Mesendoderm (in vitro differentiated cells): ENCODE data around the gene ACOXL.

Experiments used
- DNase-seq: peaks from one replicate; pipeline ENCODE4 v3.0.0; 2013
- H2AK5ac ChIP-seq: 2 replicates; pipeline ENCODE4 v1.6.1; 2013; ENCODE audit warnings: low read length, inconsistent platforms
- H2BK120ac ChIP-seq: 2 replicates; pipeline ENCODE4 v1.6.1; 2013; ENCODE audit warnings: low read depth, mild to moderate bottlenecking, low read length, moderate library complexity, mixed read lengths
- H2BK15ac ChIP-seq: replicated peaks from 2 replicates; pipeline ENCODE4 v1.6.1; 2013; ENCODE audit warnings: low read depth, mild to moderate bottlenecking, moderate library complexity
- H2BK5ac ChIP-seq: 2 replicates; pipeline ENCODE4 v1.6.1; 2013; ENCODE audit warnings: low read length, inconsistent platforms
- H3K18ac ChIP-seq: 2 replicates; pipeline ENCODE4 v1.6.1; 2013; ENCODE audit warnings: mild to moderate bottlenecking, low read length, mixed read lengths
- H3K23ac ChIP-seq: one replicate; pipeline ENCODE4 v1.6.1; 2013; ENCODE audit warnings: low read length
- H3K27ac ChIP-seq: 2 replicates; pipeline ENCODE4 v1.5.1; 2013; ENCODE audit warnings: low read depth, mild to moderate bottlenecking, inconsistent platforms, low read length, moderate library complexity
- H3K27me3 ChIP-seq: 2 replicates; pipeline ENCODE4 v1.6.1; 2013; ENCODE audit warnings: low read length, control low read depth, mild to moderate bottlenecking, inconsistent platforms; ENCODE audit not compliant: insufficient read depth, poor library complexity
- H3K36me3 ChIP-seq: 2 replicates; pipeline ENCODE4 v1.6.1; 2013; ENCODE audit warnings: low read length, inconsistent platforms; ENCODE audit not compliant: control insufficient read depth, insufficient read depth
- H3K4ac ChIP-seq: one replicate; pipeline ENCODE4 v1.6.1; 2013; ENCODE audit warnings: low read depth, mild to moderate bottlenecking, low read length, moderate library complexity
- H3K4me1 ChIP-seq: 2 replicates; pipeline ENCODE4 v1.6.1; 2013; ENCODE audit warnings: low read depth, low read length, inconsistent platforms; ENCODE audit not compliant: control insufficient read depth
- H3K4me2 ChIP-seq: 2 replicates; pipeline ENCODE4 v1.6.1; 2013; ENCODE audit warnings: low read length
- H3K4me3 ChIP-seq: 2 replicates; pipeline ENCODE4 v1.5.1; 2013; ENCODE audit warnings: mild to moderate bottlenecking, low read length
- H3K56ac ChIP-seq: one replicate; pipeline ENCODE4 v1.6.1; 2013; ENCODE audit warnings: low read length
- H3K79me1 ChIP-seq: 2 replicates; pipeline ENCODE4 v1.6.1; 2013; ENCODE audit warnings: low read length, inconsistent platforms
- H3K79me2 ChIP-seq: 2 replicates; pipeline ENCODE4 v1.6.1; 2013; ENCODE audit warnings: mild to moderate bottlenecking, low read length; ENCODE audit not compliant: control insufficient read depth, insufficient read depth
- H3K9ac ChIP-seq: 2 replicates; pipeline ENCODE4 v1.6.1; 2013; ENCODE audit warnings: low read length, inconsistent platforms
- H4K5ac ChIP-seq: one replicate; pipeline ENCODE4 v1.6.1; 2013; ENCODE audit warnings: low read length
- H4K8ac ChIP-seq: one replicate; pipeline ENCODE4 v1.6.1; 2013; ENCODE audit warnings: low read depth, mild to moderate bottlenecking, control low read depth, low read length, moderate library complexity
- WGBS: extraction: QIAGEN DNeasy Blood & Tissue Kit; methylation state at CpG from one replicate; pipeline ENCODE4 v1.1.7; 2013; ENCODE audit warnings: low lambda C conversion rate, missing lambda C conversion rate; ENCODE audit not compliant: insufficient coverage; ENCODE audit errors: extremely low coverage; 5-methylcytosine and 5-hydroxymethylcytosine counted together

Gene ACOXL

DNA sequence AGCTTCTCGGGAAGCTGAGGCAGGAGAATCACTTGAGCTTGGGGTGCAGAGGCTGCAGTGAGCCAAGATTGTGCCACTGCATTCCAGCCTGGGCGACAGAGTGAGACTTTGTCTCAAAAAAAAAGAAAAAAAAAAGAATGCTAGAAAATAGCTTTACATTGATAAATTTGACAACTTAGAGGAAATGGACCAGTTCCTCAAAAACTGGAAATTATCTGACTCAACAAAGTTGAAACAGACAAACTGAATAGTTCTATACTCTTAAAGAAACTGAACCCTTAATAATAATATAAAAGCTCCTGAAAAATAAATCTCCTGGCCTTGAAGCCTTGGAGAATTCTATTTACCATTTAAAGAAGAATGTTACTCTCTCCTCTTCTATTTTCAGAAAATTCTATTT lies 237.3 kb downstream of the ACOXL start:
- Histone ChIP-seq H3K56ac (no peak overlapping the region), H3K9ac (no peak overlapping the region), H2BK5ac (no peak overlapping the region), H3K27me3 (no peaks in the 10 kb centered on the region), H3K4me3 (no peak overlapping the region), H4K8ac (no peak overlapping the region), H3K23ac (no peak overlapping the region), H3K79me1 (no peaks in the 10 kb centered on the region), H3K79me2 (no peaks in the 10 kb centered on the region), H2BK120ac (no peak overlapping the region), H3K4me2 (no peak overlapping the region), H4K5ac (no peak overlapping the region), H2AK5ac (no peak overlapping the region), H3K4ac (no peak overlapping the region), H3K36me3 (no peaks in the 10 kb centered on the region), H2BK15ac (no peak overlapping the region), H3K4me1 (no peaks in the 10 kb centered on the region), H3K27ac (no peak overlapping the region), H3K18ac (no peak overlapping the region)
- no CpG with 5 or more reads among the region's 2 CpGs for WGBS
- no peak for DNase-seq

DNA sequence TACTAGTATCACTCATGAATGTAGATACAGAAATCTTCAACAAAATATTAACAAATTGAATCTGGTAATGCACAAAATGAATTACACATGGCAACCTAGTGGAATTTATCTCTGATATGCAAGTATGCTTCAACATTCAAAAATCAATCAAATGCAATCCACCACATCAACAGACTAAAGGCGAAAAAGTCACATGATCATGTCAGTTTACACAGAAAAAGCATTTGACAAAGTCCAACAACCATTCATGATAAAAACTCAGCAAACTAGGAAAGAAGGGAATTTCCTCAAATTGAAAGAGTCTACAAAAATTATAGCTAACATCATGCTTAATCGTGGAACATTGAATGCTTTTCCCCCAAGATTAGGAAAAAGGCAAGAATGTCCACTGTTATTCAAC lies 237.8 kb downstream of the ACOXL start:
- DNase-seq, result no peak
- H2BK5ac ChIP-seq, result no peak overlapping the region
- no peak overlapping the region for H3K4me3 ChIP-seq
- no peaks in the 10 kb centered on the region for H3K27me3 ChIP-seq
- no peak overlapping the region for H3K4ac ChIP-seq
- no CpG with 5 or more reads among the region's 2 CpGs for WGBS
- no peak overlapping the region for H3K23ac ChIP-seq
- no peak overlapping the region for H2BK120ac ChIP-seq
- H3K9ac ChIP-seq, result no peak overlapping the region
- H3K18ac ChIP-seq, result no peak overlapping the region
- no peaks in the 10 kb centered on the region for H3K4me1 ChIP-seq
- no peak overlapping the region for H4K8ac ChIP-seq
- no peak overlapping the region for H2BK15ac ChIP-seq
- no peak overlapping the region for H3K27ac ChIP-seq
- no peaks in the 10 kb centered on the region for H3K36me3 ChIP-seq
- H3K79me2 ChIP-seq, result no peaks in the 10 kb centered on the region
- no peak overlapping the region for H3K56ac ChIP-seq
- H3K79me1 ChIP-seq, result no peaks in the 10 kb centered on the region
- H3K4me2 ChIP-seq, result no peak overlapping the region
- no peak overlapping the region for H4K5ac ChIP-seq
- H2AK5ac ChIP-seq, result no peak overlapping the region

DNA sequence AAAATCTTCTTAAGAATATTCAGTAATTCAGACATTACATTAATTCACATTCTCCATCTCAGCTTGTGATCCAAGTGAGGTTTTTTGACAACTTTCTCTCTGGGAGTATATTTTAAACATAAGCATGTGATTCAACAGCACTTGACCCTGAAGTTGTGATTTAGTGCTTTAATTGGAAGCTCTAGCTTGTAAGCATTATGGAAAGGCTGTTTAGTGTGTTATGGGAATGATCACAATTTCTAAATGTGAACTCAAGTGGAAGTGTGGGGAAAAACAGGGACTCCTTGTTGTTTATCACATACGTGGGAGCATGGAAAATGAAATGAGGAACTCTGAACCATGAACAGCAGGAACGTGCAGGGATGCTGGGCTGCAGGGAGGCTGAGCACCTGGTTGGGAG lies 239.4 kb downstream of the ACOXL start:
- WGBS, result no CpG with 5 or more reads among the region's 2 CpGs
- no peaks in the 10 kb centered on the region for H3K79me2 ChIP-seq
- no peak overlapping the region for H3K23ac ChIP-seq
- H3K4me2 ChIP-seq, result no peak overlapping the region
- no peak overlapping the region for H2BK15ac ChIP-seq
- no peak overlapping the region for H2BK120ac ChIP-seq
- H3K27ac ChIP-seq, result no peak overlapping the region
- H3K9ac ChIP-seq, result no peak overlapping the region
- DNase-seq, result no peak
- no peaks in the 10 kb centered on the region for H3K79me1 ChIP-seq
- no peak overlapping the region for H3K56ac ChIP-seq
- no peak overlapping the region for H2BK5ac ChIP-seq
- H3K4me1 ChIP-seq, result no peaks in the 10 kb centered on the region
- no peak overlapping the region for H4K8ac ChIP-seq
- no peak overlapping the region for H3K4me3 ChIP-seq
- H4K5ac ChIP-seq, result no peak overlapping the region
- no peak overlapping the region for H2AK5ac ChIP-seq
- no peaks in the 10 kb centered on the region for H3K36me3 ChIP-seq
- H3K18ac ChIP-seq, result no peak overlapping the region
- H3K4ac ChIP-seq, result no peak overlapping the region
- H3K27me3 ChIP-seq, result no peaks in the 10 kb centered on the region

DNA sequence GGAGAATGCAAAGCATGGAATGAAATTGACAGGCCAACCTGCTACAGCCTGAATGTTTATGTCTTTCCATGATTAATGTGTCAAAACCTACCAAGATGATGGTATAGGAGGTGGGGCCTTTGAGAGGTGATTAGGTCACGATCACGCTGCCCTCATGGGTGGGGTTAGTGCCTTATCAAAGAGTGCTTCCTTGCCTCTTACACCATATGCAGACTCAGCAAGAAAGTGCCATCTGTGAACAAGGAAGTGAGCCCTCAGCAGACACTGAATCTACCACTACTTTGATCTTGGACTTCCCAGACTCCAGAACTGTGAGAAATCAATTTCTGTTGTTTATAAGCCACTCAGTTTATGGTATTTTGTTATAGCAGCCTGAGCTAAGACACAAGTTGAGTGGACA lies 240.9 kb downstream of the ACOXL start:
- H3K79me1 ChIP-seq, result no peaks in the 10 kb centered on the region
- H3K27ac ChIP-seq, result no peak overlapping the region
- H2BK15ac ChIP-seq, result no peak overlapping the region
- no peak overlapping the region for H4K5ac ChIP-seq
- H3K36me3 ChIP-seq, result no peaks in the 10 kb centered on the region
- no peak overlapping the region for H3K4me3 ChIP-seq
- H3K4me1 ChIP-seq, result no peaks in the 10 kb centered on the region
- no peaks in the 10 kb centered on the region for H3K79me2 ChIP-seq
- H3K23ac ChIP-seq, result no peak overlapping the region
- no peak overlapping the region for H2BK120ac ChIP-seq
- H3K27me3 ChIP-seq, result no peaks in the 10 kb centered on the region
- no CpG with 5 or more reads among the region's 2 CpGs for WGBS
- H3K18ac ChIP-seq, result no peak overlapping the region
- no peak overlapping the region for H3K4ac ChIP-seq
- no peak overlapping the region for H2BK5ac ChIP-seq
- H3K9ac ChIP-seq, result no peak overlapping the region
- H3K4me2 ChIP-seq, result no peak overlapping the region
- H3K56ac ChIP-seq, result no peak overlapping the region
- H4K8ac ChIP-seq, result no peak overlapping the region
- no peak overlapping the region for H2AK5ac ChIP-seq
- no peak for DNase-seq

DNA sequence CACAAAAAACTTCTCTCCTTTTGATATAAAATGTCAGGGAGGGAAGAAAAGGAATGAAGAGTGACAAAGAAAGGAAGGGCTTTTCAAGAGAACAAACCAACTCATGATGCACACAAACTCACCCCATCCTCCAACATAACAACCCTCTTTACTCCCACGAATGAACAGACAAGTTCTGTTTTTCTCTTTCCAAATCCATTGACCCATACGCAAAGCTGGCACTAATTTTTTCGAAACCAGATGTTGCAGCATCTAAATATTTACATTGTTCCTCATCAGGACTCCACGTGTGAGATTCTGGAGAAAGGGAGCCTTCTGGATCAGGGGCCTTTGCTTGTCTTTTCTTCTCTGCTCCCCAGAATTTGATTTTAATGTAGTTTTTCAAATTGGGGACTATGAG lies 245.0 kb downstream of the ACOXL start:
- no peaks in the 10 kb centered on the region for H3K4me1 ChIP-seq
- H3K9ac ChIP-seq, result no peak overlapping the region
- H3K56ac ChIP-seq, result no peak overlapping the region
- no peak overlapping the region for H3K27ac ChIP-seq
- H4K8ac ChIP-seq, result no peak overlapping the region
- no CpG with 5 or more reads among the region's 4 CpGs for WGBS
- no peak for DNase-seq
- no peak overlapping the region for H2BK120ac ChIP-seq
- H4K5ac ChIP-seq, result no peak overlapping the region
- H3K4me3 ChIP-seq, result no peak overlapping the region
- H3K4me2 ChIP-seq, result no peak overlapping the region
- no peaks in the 10 kb centered on the region for H3K27me3 ChIP-seq
- no peak overlapping the region for H2BK15ac ChIP-seq
- H2BK5ac ChIP-seq, result no peak overlapping the region
- no peaks in the 10 kb centered on the region for H3K79me2 ChIP-seq
- H2AK5ac ChIP-seq, result no peak overlapping the region
- H3K36me3 ChIP-seq, result no peaks in the 10 kb centered on the region
- no peak overlapping the region for H3K4ac ChIP-seq
- H3K79me1 ChIP-seq, result no peaks in the 10 kb centered on the region
- H3K23ac ChIP-seq, result no peak overlapping the region
- no peak overlapping the region for H3K18ac ChIP-seq

DNA sequence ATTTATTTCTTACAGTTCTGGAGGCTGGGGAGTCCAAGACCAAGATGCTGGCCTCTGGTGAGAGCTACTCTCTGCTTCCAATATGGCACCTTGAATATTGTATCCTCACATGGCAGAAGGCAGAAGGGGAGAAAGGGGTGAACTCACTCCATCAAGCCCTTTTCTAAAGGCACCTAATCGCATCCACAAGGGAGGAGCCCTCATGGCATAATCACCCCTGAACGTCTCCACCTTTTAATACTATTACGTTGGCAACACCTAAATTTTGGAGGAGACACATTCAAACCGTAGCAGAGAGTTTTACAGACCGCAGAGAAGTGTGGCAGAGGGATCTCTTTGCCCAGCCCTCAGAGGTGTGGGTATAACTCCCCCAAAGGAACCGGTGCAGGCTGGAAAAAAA lies 245.8 kb downstream of the ACOXL start:
- no peak overlapping the region for H2BK120ac ChIP-seq
- no CpG with 5 or more reads among the region's 6 CpGs for WGBS
- no peak overlapping the region for H2BK15ac ChIP-seq
- no peaks in the 10 kb centered on the region for H3K27me3 ChIP-seq
- no peaks in the 10 kb centered on the region for H3K4me1 ChIP-seq
- DNase-seq, result no peak
- no peak overlapping the region for H3K18ac ChIP-seq
- no peak overlapping the region for H3K23ac ChIP-seq
- H4K5ac ChIP-seq, result no peak overlapping the region
- no peak overlapping the region for H3K9ac ChIP-seq
- no peak overlapping the region for H3K56ac ChIP-seq
- H4K8ac ChIP-seq, result no peak overlapping the region
- H3K4me3 ChIP-seq, result no peak overlapping the region
- H2BK5ac ChIP-seq, result no peak overlapping the region
- H3K79me2 ChIP-seq, result no peaks in the 10 kb centered on the region
- no peaks in the 10 kb centered on the region for H3K36me3 ChIP-seq
- H3K4ac ChIP-seq, result no peak overlapping the region
- H2AK5ac ChIP-seq, result no peak overlapping the region
- no peak overlapping the region for H3K4me2 ChIP-seq
- no peak overlapping the region for H3K27ac ChIP-seq
- H3K79me1 ChIP-seq, result no peaks in the 10 kb centered on the region
